ENCODE data around the gene CYTH4.

CYTH4 gene

GRCh38 chr22:37270928-37271650 lies 11.2 kb upstream of the CYTH4 start:
- no peak for DNase-seq (ENCODE audit: low read depth, low spot score)

GRCh38 chr22:37273126-37273845 lies 9.0 kb upstream of the CYTH4 start:
- DNase-seq (ENCODE audit: low read depth, low spot score): peak; percentile 70

- no peak for DNase-seq (ENCODE audit: low read depth, low spot score)
Observed at GRCh38 chr22:37273846-37274225, 8.5 kb upstream of the CYTH4 start.

DNA sequence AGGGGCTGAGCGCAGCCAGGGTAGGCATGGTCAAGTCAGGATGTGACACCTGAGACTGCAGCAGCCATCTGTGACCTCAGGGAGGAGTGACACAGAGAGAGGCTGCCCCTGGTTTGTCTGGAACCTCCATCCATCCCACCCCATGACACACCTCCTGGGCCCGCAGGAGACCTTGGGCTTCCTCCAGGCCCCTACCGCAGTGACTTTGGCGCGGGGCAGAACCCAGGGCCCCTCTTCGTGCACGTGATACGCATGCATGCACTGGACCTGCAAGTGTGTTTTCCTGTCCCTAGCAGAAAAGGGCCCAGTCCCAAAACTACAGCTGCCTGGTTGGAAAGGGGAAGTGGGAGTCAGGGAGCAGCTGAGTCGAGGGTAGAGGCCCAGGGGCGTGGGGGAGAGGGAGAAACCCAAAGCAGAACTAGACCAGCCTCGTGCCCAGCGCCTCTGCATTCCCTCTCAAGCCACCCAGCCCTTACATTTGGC lies 7.9 kb upstream of the CYTH4 start:
- DNase-seq (ENCODE audit: low read depth, low spot score): no peak

- DNase-seq (ENCODE audit: low read depth, low spot score): no peak
Observed at GRCh38 chr22:37275134-37275533, 7.2 kb upstream of the CYTH4 start.

DNA sequence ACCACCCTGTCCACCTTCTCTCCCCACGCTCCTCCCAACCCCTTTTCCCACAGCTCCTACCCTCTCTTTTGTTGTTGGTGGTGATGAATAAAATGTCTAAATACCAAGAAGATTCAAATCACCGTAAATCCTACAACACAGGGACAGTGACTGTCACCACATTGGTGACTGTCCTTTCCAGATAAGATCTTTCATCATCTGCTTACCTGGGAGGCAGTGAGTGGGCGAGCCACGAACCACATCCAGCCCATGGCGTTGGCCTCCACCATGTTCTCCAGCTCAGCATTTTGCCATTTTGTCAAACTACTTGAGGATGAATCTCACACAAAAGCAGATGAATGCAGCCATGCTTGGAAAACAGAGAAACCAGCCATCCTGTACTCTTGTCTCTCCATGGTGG lies 6.7 kb upstream of the CYTH4 start:
- DNase-seq (ENCODE audit: low read depth, low spot score): no peak

DNA sequence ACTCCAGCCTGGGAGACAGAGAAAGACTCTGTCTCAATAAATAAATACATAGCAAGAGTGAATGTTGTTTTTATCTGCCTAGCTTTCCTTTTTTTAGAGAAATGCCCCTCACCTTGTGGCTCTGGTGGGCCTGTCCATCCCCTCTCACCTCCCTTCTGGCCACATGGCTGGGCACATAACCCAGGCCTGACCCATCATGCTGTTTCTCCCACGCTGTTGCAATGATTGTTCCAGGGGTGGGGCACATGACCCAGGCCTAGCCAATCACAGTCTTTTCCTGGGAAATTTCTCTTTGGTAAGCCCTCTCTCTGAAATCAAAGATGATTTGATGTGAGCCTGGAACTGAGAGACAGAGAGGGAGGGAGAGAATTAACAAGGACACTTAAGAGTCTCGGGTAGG lies 5.5 kb upstream of the CYTH4 start:
- DNase-seq (ENCODE audit: low read depth, low spot score): no peak

DNA sequence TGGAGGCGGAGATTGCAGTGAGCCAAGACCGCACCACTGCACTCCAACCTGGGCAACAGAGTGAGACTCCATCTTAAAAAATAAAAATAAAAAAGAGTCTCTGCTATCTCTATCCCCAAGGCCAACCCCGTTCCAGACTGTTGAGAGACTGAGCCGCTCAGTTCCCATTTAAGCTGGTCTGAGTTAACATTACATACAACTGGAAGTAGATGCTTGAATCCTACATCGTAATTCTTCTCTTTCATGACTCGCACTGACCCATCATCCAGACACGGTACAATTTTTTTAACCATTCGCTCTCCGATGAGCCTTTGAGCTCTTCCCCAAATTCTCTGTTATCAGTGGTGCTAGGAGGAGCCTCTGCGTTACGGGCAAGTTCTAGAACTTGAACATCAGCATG lies 4.9 kb upstream of the CYTH4 start:
- DNase-seq (ENCODE audit: low read depth, low spot score): no peak

DNA sequence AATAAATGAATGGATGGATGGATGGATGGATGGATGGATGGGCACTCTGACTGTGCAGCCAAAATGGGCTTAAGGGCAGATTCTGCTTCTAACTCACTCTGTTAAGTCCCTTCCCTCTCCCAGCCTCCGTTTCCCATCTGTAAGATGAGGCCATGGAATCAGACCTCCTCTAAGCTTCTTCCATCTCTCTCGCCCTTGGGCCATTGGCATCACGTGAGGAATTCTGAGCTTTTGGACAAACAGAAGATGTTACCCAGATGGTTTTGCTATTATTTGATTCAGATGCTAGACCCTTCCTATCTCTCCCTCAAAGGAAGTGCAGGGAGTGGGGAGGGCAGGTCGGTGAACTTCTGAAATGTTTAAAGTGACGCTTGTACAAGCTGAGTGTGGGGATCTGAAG lies 4.0 kb upstream of the CYTH4 start:
- no peak for DNase-seq (ENCODE audit: low read depth, low spot score)

GRCh38 chr22:37279331-37280181 lies 2.8 kb upstream of the CYTH4 start:
- DNase-seq (ENCODE audit: low read depth, low spot score): peak; percentile 50

DNA sequence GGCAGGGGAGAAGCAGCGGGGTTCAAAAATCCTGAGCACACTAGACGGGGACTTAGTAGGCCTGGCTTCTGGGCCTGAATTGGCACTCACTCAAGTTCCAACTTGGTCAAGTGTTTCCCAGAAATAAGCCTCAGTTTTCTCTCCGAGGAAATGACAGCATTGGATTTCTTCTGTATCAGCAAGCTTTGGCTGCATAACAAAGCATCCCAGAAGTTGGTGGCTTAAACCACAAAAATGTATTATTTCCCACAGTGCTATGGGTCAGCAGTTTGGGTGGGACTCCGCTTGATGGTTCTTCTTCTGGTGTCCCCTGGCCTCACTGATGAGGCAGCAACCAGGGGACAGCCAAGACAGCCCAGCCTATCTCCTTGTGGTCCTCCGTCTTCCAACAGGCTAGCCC lies 1.6 kb upstream of the CYTH4 start:
- DNase-seq (ENCODE audit: low read depth, low spot score): no peak

DNA sequence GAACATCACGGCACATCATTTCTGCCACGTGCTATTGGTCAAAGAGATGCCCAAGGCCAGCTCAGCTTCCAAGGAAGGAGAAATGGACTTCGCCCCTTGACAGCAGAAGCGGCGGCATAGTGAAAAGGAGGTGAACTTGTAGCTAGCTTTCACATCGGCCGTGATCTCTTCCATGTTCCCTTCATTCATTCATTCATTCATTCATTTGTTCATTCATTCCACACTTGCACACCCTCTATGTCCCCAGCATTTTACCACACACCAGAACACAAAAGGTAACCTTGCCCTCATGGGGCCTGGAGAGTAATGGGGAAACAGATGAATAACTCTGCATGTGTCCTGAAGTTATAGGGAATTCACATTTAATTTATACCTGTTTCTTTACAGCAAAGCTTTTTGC lies 1.1 kb upstream of the CYTH4 start:
- DNase-seq (ENCODE audit: low read depth, low spot score): no peak

GRCh38 chr22:37281646-37282384 lies 493 bp upstream of the CYTH4 start:
- DNase-seq (ENCODE audit: low read depth, low spot score): no peak

GRCh38 chr22:37283393-37283937 lies 1.2 kb downstream of the CYTH4 start:
- no peak for DNase-seq (ENCODE audit: low read depth, low spot score)

- no peak for DNase-seq (ENCODE audit: low read depth, low spot score)
Observed at GRCh38 chr22:37284126-37284804, 2.0 kb downstream of the CYTH4 start.

DNA sequence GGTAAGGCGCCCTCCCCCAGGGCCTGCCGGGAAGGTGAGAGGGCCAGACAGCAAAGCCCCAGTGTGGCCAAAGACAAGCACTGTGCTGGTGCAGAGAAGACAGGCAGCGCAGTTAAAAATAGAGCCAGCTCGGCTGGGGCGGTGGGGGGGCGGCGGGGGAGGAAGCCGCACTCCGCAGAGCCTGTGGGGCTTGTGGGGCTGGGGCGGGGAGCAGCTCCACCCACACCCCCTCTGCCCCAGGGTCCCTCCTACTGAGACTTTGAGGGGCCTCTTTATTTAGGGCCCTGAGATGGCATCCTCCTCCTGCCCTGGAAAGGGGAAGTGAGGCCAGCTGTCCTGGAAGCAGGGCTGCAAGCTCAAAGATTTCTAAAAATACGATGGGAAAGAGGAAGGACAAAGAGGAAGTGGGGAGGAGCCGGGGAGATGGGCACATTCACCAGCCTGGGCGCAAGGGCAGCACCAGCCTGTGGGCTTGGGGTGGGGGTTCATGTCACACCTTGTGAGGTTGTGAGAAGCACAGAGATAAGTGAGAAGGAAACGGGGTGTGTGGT lies 2.6 kb downstream of the CYTH4 start:
- no peak for DNase-seq (ENCODE audit: low read depth, low spot score)

- no peak for DNase-seq (ENCODE audit: low read depth, low spot score)
Observed at GRCh38 chr22:37285937-37286336, 3.6 kb downstream of the CYTH4 start.

GRCh38 chr22:37287550-37287951 lies 5.2 kb downstream of the CYTH4 start:
- no peak for DNase-seq (ENCODE audit: low read depth, low spot score)

DNA sequence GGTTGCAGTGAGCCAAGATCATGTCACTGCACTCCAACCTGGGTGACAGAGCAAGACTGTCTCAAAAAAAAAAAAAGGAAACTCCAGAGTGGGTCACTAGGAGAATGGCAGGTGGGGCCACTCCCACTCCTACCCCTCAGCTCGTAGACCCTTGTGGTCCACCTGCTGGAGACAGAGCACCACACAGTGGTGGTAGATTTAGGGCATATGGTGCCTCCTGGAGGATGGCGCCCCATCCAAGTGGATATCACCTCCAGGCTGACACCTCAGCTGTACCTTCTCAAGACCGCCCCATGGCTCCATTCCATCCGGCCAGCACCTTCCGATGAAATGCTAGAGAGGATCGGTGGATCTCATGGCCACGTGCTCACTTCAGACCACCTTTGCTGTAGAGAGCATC lies 6.2 kb downstream of the CYTH4 start:
- no peak for DNase-seq (ENCODE audit: low read depth, low spot score)

DNA sequence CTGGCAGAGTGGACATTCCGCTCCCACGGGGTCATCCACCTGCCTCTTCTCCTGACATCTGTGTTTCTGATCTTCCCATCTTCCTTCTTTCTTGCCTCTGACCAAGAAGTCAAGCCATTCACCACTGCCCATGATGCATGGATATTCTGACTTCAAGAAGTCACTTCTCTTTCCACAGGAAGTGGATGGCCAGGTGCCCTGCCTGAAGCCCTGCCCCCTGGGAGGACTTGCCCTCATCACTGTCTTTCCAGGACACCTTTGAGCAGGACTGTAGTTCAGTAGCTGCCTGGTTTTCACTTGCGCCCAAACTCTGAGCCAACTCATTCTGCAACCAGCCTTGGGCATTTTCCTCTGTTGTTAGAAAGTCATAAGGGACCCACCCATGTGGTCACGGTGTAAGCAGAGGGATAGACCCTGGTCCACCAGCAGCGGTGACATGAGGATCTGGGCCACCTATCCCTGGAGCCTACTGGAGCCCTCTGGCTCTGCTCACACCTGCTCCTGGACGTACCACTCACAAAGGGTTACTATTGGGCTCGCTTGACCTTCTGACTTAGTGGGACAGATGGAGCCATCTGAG lies 6.9 kb downstream of the CYTH4 start:
- no peak for DNase-seq (ENCODE audit: low read depth, low spot score)

Measured in astrocyte of the hippocampus (primary cell).